A549 (cell line): ENCODE data around the gene VSIR. TPM values are rescaled to one million over a fixed set of nuclear protein-coding genes. Genes with fewer than 3 reads are reported as not detected.

Source experiments
- ATAC-seq, 2 experiments: fragments of 200-7000 bp in 1 of 2; fragments of >200 bp in 1 of 2; cut with Nextera tagmentation in 1 of 2; cut with Tn5 transposase in 1 of 2; 3 replicates each; pipeline versions ENCODE4 v1.8.0 to v1.9.1; 2018 to 2020; ENCODE audit warnings: mild to moderate bottlenecking in 1 of 2, moderate library complexity in 1 of 2
- CTCF ChIA-PET: fragments of 300-600 bp; sonication (Branson Sonifier 250); formaldehyde crosslinking; extraction: SDS; loops from one replicate; lab custom pipeline; 2021; ENCODE audit warnings: antibody characterized with exemption, inconsistent platforms; lab: Yijun Ruan, JAX
- POLR2A ChIA-PET: fragments of 350-600 bp; formaldehyde crosslinking; extraction: SDS; loops from one replicate; lab custom pipeline; 2021; ENCODE audit warnings: antibody characterized with exemption, inconsistent platforms; lab: Yijun Ruan, JAX
- DNase-seq, 2 experiments: peaks; one replicate each; pipeline versions ENCODE4 v3.0.0 to v3.0.0-alpha.2; 2011 to 2016; ENCODE audit warnings: low read depth in 1 of 2, low spot score in 1 of 2
- FAIRE-seq: peaks from 2 replicates; lab custom pipeline; 2011; peaks lifted over from hg19 to GRCh38; lab: Jason Lieb, UNC
- H3K27ac ChIP-seq, 2 experiments: fragments of >200 bp; sonication (Bioruptor Twin); formaldehyde crosslinking; 3 replicates each; pipeline ENCODE4 v1.5.1; 2016 to 2017
- H3K4me1 ChIP-seq: fragments of >200 bp; sonication (Bioruptor Twin); formaldehyde crosslinking; 3 replicates; pipeline ENCODE4 v1.6.1; 2016
- H3K4me2 ChIP-seq: fragments of >200 bp; sonication (Bioruptor Twin); formaldehyde crosslinking; 3 replicates; pipeline ENCODE4 v1.6.1; 2016
- H3K4me3 ChIP-seq: fragments of >200 bp; sonication (Bioruptor Twin); formaldehyde crosslinking; 3 replicates; pipeline ENCODE4 v1.5.1; 2016
- H3K9me3 ChIP-seq: fragments of >200 bp; sonication (Bioruptor Twin); formaldehyde crosslinking; 3 replicates; pipeline ENCODE4 v1.6.1; 2016
- BHLHE40 ChIP-seq: IDR thresholded peaks from 2 replicates; pipeline ENCODE4 v1.6.1; 2012; ENCODE audit warnings: low read depth, low read length, inconsistent platforms
- CBX2 ChIP-seq: fragments of 200-600 bp; sonication (generic); IDR thresholded peaks from 2 replicates; pipeline ENCODE4 v1.6.1; 2016; ENCODE audit warnings: low read depth, mild to moderate bottlenecking, borderline replicate concordance
- CBX8 ChIP-seq: fragments of 200-600 bp; sonication (generic); IDR thresholded peaks from 2 replicates; pipeline ENCODE4 v1.6.1; 2016
- E2F6 ChIP-seq: IDR thresholded peaks from 2 replicates; pipeline ENCODE4 v1.6.1; 2012; ENCODE audit warnings: low read depth, borderline replicate concordance
- ELK1 ChIP-seq: fragments of 150-350 bp; IDR thresholded peaks from 2 replicates; pipeline ENCODE4 v1.6.1; 2014; ENCODE audit warnings: low read depth, mild to moderate bottlenecking, low read length
- EP300 ChIP-seq, 2 experiments: fragments of >200 bp; sonication (Bioruptor Twin); formaldehyde crosslinking; IDR thresholded peaks; 2 replicates in 1 of 2; 3 replicates in 1 of 2; pipeline ENCODE4 v1.6.1; 2016 to 2017
- HDAC2 ChIP-seq: fragments of 200-600 bp; sonication (generic); IDR thresholded peaks from 2 replicates; pipeline ENCODE4 v1.6.1; 2016
- HMGXB4 ChIP-seq: fragments of 250-450 bp; sonication (Bioruptor Pico); IDR thresholded peaks from 2 replicates; pipeline ENCODE4 v1.5.0; 2021; ENCODE audit warnings: mild to moderate bottlenecking, moderate library complexity, borderline replicate concordance
- HOXB5 ChIP-seq: fragments of 250-450 bp; sonication (Bioruptor Pico); IDR thresholded peaks from 2 replicates; pipeline ENCODE4 v1.5.0; 2020; ENCODE audit warnings: mild to moderate bottlenecking, moderate library complexity
- JUNB ChIP-seq: fragments of >200 bp; sonication (Bioruptor Twin); formaldehyde crosslinking; IDR thresholded peaks from 2 replicates; pipeline ENCODE4 v1.6.1; 2016
- KDM5A ChIP-seq: fragments of 200-600 bp; sonication (generic); IDR thresholded peaks from 2 replicates; pipeline ENCODE4 v1.6.1; 2016; ENCODE audit warnings: antibody characterized with exemption, mild to moderate bottlenecking
- MAFK ChIP-seq: fragments of 450-650 bp; IDR thresholded peaks from 2 replicates; pipeline ENCODE4 v1.6.1; 2014; ENCODE audit not compliant: partially characterized antibody
- MAZ ChIP-seq: fragments of 150-350 bp; IDR thresholded peaks from 2 replicates; pipeline ENCODE4 v1.6.1; 2014; ENCODE audit warnings: antibody characterized with exemption, low read depth, low read length, borderline replicate concordance
- PHF8 ChIP-seq: fragments of 200-600 bp; sonication (generic); IDR thresholded peaks from 2 replicates; pipeline ENCODE4 v1.6.1; 2016; ENCODE audit warnings: low read depth, mild to moderate bottlenecking, antibody characterized with exemption, moderate library complexity, borderline replicate concordance
- POLR2A ChIP-seq: IDR thresholded peaks from 2 replicates; pipeline ENCODE4 v1.6.1; 2012; ENCODE audit warnings: mild to moderate bottlenecking, low read length
- RARB ChIP-seq: fragments of 250-450 bp; sonication (Bioruptor Pico); IDR thresholded peaks from 2 replicates; pipeline ENCODE4 v1.8.0; 2021; ENCODE audit warnings: mild to moderate bottlenecking, moderate library complexity
- RCOR1 ChIP-seq: fragments of 150-350 bp; IDR thresholded peaks from 2 replicates; pipeline ENCODE4 v1.6.1; 2014; ENCODE audit warnings: antibody characterized with exemption, low read length, low read depth
- RFX5 ChIP-seq: fragments of 450-650 bp; IDR thresholded peaks from 2 replicates; pipeline ENCODE4 v1.7.1; 2014; ENCODE audit warnings: antibody characterized with exemption, mild to moderate bottlenecking, moderate library complexity
- SREBF2 ChIP-seq: fragments of 450-650 bp; IDR thresholded peaks from 2 replicates; pipeline ENCODE4 v1.6.1; 2014; ENCODE audit warnings: mild to moderate bottlenecking, moderate library complexity
- ZC3H11A ChIP-seq: fragments of 450-650 bp; IDR thresholded peaks from 2 replicates; pipeline ENCODE4 v1.6.1; 2014; ENCODE audit warnings: antibody characterized with exemption, mild to moderate bottlenecking
- WGBS: methylation state at CpG from one replicate; pipeline ENCODE4 v1.1.6; 2017; ENCODE audit errors: missing lambda C conversion rate; 5-methylcytosine and 5-hydroxymethylcytosine counted together
- polyA plus RNA-seq, 4 experiments: library from polyadenylated mRNA; depleted of rRNA in 3 of 4; stranded (reverse); fragments of >200 nt; fragmentation: RNase III in 1 of 4; extraction: RNeasy Plus Mini Kit Qiagen cat#74134 plus additional on column Dnase treatment in 1 of 4; gene quantifications; 2 replicates in 3 of 4; 3 replicates in 1 of 4; pipeline ENCODE4 v1.2.3, GENCODE V29; 2011 to 2017
- TF ChIP-seq, protein P1 (sequence below): fragments of >200 bp; sonication (Bioruptor Twin); formaldehyde crosslinking; IDR thresholded peaks from 2 replicates; pipeline ENCODE4 v1.6.1; 2016
- TF ChIP-seq, protein P2 (sequence below): IDR thresholded peaks from 2 replicates; pipeline ENCODE4 v1.6.1; 2012

VSIR gene
- polyA plus RNA-seq, 2 of the 4 experiments (the other 2 are of a cell fraction), result 15.5 to 18.5 TPM

- no peak for TF ChIP-seq CBX8
- TF ChIP-seq CBX2, result no peak
- TF ChIP-seq RFX5, result no peak
- TF ChIP-seq POLR2A, result no peak
- TF ChIP-seq ELK1, result no peak
- no peak for TF ChIP-seq HDAC2
- no peak overlapping the region for H3K4me3 ChIP-seq
- FAIRE-seq, result no peak
- ATAC-seq, result no peak
- ChIA-PET POLR2A (interaction anchor here (0.9 kb wide), 1 partner anchor 22 kb away, joined by 4 read pairs; the partner anchor contains the start of gene VSIR), CTCF (interaction anchor here (0.8 to 2.5 kb wide), 6 partner anchors 21 to 433 kb away, joined by 3 to 14 read pairs (median 3); partner anchors contain the start of genes SLC29A3 and VSIR)
- no peaks in the 10 kb centered on the region for H3K9me3 ChIP-seq
- H3K27ac ChIP-seq, result no peak overlapping the region
- H3K4me1 ChIP-seq, result peaks cover 15% of the 10 kb centered on the region
- 89% methylated on average over 13 of the region's 14 CpGs for WGBS
- no peak for DNase-seq
- H3K4me2 ChIP-seq, result no peak overlapping the region
These were observed 21.6 kb downstream of the VSIR start for GRCh38 chr10:71751515-71752224.

DNA sequence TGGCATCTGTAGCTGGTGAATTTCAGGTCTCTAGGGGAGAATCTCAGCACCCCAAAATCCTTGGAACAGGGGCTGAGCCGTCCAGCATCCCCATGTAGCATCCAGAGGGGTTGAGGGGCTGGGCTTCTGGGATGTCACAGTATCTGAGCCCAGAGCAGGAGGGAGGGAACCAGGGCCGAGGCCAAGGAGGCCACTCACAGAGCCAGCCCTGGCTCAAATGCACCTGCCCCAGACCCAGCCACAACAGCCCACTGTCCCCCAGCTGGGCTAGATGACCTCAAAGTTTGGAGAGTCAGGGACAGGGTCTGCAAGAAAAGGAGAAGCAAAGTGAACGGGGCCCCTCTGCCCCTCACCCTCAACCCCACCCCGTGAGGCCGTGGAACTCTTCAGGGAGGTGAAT lies 22.3 kb downstream of the VSIR start:
- WGBS, result 84% methylated on average over 3 of the region's 5 CpGs
- Histone ChIP-seq H3K9me3 (no peaks in the 10 kb centered on the region), H3K27ac (no peak overlapping the region), H3K4me3 (no peak overlapping the region), H3K4me2 (no peak overlapping the region), H3K4me1 (peaks cover 15% of the 10 kb centered on the region)
- POLR2A ChIA-PET, result no interaction called here
- ATAC-seq, result no peak
- no peak for FAIRE-seq
- CTCF ChIA-PET, result no interaction called here
- no peak for DNase-seq
- TF ChIP-seq MAZ (no peak), HMGXB4 (CRISPR knock-in tag) (no peak), HOXB5 (CRISPR knock-in tag) (no peak), KDM5A (no peak), PHF8 (no peak), ZC3H11A (no peak), CBX8 (no peak), E2F6 (no peak), ELK1 (no peak), JUNB (no peak), RCOR1 (no peak), BHLHE40 (no peak), SREBF2 (no peak), MAFK (no peak), HDAC2 (no peak), EP300 (IDR thresholded peaks at IDR 0.05) (no peak), RARB (CRISPR knock-in tag) (no peak)
- TF ChIP-seq, protein P1, sequence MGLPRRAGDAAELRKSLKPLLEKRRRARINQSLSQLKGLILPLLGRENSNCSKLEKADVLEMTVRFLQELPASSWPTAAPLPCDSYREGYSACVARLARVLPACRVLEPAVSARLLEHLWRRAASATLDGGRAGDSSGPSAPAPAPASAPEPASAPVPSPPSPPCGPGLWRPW, result no peak
- TF ChIP-seq, protein P2, sequence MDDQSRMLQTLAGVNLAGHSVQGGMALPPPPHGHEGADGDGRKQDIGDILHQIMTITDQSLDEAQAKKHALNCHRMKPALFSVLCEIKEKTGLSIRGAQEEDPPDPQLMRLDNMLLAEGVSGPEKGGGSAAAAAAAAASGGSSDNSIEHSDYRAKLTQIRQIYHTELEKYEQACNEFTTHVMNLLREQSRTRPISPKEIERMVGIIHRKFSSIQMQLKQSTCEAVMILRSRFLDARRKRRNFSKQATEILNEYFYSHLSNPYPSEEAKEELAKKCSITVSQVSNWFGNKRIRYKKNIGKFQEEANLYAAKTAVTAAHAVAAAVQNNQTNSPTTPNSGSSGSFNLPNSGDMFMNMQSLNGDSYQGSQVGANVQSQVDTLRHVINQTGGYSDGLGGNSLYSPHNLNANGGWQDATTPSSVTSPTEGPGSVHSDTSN, result no peak
